ENCODE measurements around the gene MTHFSD. TPM values are rescaled to one million over a fixed set of nuclear protein-coding genes. Genes with fewer than 3 reads are reported as not detected.

MTHFSD gene
- total and polyA plus RNA-seq, 2 experiments from 2014 or later, result 11.5 to 21.5 TPM

DNA sequence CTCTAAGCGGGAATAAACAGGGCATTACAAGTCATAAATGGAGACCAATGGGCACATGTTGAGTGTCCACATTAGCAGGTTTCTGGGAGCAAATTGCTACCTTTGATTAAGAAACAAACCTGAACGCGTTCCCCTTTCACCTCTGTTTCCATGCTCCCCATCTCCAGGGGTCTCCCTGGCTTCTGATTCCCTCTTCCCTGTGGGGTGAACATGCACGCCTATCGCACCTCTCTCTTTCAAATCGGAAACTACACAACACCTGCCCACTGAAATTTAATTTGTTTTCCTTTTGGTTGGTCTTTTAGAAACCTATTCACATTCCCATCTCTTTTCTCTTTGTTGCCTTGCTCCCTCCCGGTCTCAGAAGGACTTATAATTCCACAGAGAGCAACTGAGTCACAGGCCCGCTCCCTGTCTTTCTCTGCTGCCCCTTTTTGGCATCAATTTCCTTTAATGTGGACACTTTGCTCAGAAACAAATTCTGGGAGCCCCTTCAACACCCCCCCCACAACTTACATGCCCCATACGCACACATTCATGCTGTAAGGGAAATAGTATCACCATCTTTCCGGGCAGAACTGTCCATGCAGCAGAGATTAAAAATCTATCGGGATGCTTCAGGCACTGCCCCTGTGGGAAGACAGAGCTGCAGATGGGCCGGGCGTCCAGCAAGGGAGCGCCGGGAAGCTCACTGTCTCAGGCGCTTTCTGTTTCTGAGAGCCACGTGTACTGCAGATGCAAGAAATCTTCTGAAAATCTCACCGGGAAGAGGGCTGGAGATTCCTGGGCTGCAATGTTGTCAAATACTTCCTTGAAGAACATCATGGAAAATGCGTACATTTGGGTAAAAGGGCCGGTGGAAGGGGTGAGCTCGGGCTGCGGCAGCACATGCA is 51.9 kb downstream of the MTHFSD start:
- Histone ChIP-seq H3K4me2 (peak overlapping the region; percentile 89), H3K9me3 (ENCODE audit: low read depth) (no peaks in the 10 kb centered on the region), H3K4me3 (no peak overlapping the region), H4K20me1 (ENCODE audit: insufficient read depth, poor library complexity, severe bottlenecking) (no peaks in the 10 kb centered on the region), H3K27ac (peak overlapping the region; percentile 99), H2AFZ (no peak overlapping the region), H3K4me1 (ENCODE audit: insufficient read depth) (peaks cover 29% of the 10 kb centered on the region), H3K36me3 (replicated peaks; ENCODE audit: insufficient read depth, low read depth) (no peaks in the 10 kb centered on the region), H3K9me2 (replicated peaks; ENCODE audit: insufficient read depth) (no peaks in the 10 kb centered on the region), H3K79me2 (peaks cover 97% of the 10 kb centered on the region), H3K27me3 (peaks cover 97% of the 10 kb centered on the region)
- TF ChIP-seq EZH2phosphoT487 (IDR thresholded peaks at IDR 0.05; ENCODE audit: low read depth, severe bottlenecking, unreplicated experiment), result peak; percentile 2
- TF ChIP-seq EZH2 (IDR thresholded peaks at IDR 0.05; ENCODE audit: borderline replicate concordance), result peak; percentile 66
- no peak for TF ChIP-seq CTCF (IDR thresholded peaks at IDR 0.05; ENCODE audit: poor library complexity)
- 25% methylated on average over 22 of the region's 22 CpGs for WGBS (ENCODE audit: low lambda C conversion rate, missing lambda C conversion rate)
- no peak for DNase-seq (ENCODE audit: low spot score)

DNA sequence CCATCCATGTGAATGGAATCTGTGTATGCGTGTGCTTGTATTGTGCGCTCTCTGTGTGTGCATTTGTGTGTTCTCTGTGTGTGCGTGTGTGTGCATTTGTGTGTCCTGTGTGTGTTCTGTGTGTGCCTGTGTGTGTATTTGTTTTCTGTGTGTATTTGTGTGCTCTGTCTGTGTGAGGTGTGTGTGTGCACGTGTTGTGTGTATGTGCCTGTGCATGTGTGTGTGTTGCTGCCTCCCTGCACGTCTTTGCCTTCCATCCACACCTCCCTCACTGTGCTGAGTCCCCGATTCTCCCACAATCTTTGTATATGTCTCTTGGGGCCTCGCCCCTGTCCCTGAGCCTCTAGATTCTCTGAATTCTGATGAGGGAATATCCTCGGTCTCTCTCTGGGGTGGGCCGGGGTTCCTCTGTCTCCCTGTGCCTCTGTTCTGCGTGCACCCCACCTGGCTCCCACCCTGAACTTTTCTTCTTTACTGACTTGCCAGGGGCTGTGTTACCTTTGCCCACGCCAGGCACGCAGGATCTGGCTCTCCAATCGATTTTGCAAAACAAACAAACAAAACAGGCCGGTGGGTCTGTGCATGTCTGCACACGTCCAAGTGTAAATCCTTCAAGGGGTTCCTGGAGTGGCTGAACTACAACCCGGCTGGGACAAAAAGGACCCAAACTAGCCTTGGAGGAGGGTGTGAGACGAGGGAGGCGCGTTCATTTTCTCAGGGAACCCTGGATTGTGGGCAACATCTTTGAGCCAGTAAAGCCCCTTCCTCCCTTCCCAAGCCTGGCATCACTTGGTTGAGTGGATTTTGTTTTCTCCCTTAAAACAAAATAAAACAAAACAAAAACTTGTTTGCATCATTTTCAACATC is 52.8 kb downstream of the MTHFSD start:
- Histone ChIP-seq H3K9me3 (ENCODE audit: low read depth) (no peaks in the 10 kb centered on the region), H3K9me2 (replicated peaks; ENCODE audit: insufficient read depth) (no peaks in the 10 kb centered on the region), H3K4me2 (peak overlapping the region; percentile 89), H3K4me1 (ENCODE audit: insufficient read depth) (peaks cover 37% of the 10 kb centered on the region), H3K79me2 (peaks cover 95% of the 10 kb centered on the region), H3K36me3 (replicated peaks; ENCODE audit: insufficient read depth, low read depth) (no peaks in the 10 kb centered on the region), H2AFZ (no peak overlapping the region), H3K27me3 (peaks cover 97% of the 10 kb centered on the region), H3K4me3 (no peak overlapping the region), H4K20me1 (ENCODE audit: insufficient read depth, poor library complexity, severe bottlenecking) (no peaks in the 10 kb centered on the region), H3K27ac (peak overlapping the region; percentile 99)
- no peak for TF ChIP-seq CTCF (IDR thresholded peaks at IDR 0.05; ENCODE audit: poor library complexity)
- TF ChIP-seq EZH2phosphoT487 (IDR thresholded peaks at IDR 0.05; ENCODE audit: low read depth, severe bottlenecking, unreplicated experiment), result peak; percentile 19
- DNase-seq (ENCODE audit: low spot score), result no peak
- 24% methylated on average over 19 of the region's 19 CpGs for WGBS (ENCODE audit: low lambda C conversion rate, missing lambda C conversion rate)

DNA sequence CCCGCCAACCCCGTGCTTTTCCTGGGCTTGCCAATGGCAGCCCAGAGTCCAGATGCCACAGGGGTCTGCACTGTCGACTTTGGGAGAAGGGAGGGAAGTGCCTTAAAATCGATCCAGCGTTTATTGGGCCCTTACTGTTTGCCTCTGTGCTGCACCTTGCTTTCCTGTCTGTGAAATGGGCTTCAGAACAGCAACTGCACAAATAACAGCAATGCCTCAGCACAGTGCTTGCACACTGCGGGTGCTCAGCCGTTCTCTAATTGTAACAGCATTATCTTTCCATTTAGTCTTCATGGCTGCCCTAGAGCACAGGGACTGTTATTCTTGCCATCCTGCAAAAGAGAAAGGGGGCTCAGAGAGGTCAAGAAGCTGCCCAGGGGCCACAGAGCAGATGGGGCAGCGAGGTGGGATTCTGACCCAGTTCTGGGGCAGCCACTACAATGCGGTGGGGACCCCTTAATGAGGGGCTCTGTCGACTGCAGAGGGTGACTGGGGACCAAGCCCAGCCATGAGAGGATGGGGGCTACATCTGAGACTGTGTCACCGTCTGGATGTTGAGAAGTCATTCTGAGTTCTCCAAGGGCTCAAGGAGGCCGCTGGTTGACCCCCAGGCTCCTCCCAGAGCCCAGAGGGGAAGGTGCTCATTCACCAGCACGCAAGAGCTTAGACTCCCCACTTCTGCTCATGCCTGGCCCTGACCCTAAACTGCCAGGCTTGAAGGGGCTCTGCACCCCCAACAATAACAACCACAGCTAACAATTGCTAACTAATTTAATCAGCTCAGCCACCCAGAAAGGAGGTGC is 54.1 kb downstream of the MTHFSD start:
- TF ChIP-seq EZH2 (IDR thresholded peaks at IDR 0.05; ENCODE audit: borderline replicate concordance) (no peak), CTCF (IDR thresholded peaks at IDR 0.05; ENCODE audit: poor library complexity) (no peak), EZH2phosphoT487 (IDR thresholded peaks at IDR 0.05; ENCODE audit: low read depth, severe bottlenecking, unreplicated experiment) (no peak)
- no peaks in the 10 kb centered on the region for H3K9me3 ChIP-seq (ENCODE audit: low read depth)
- DNase-seq (ENCODE audit: low spot score), result no peak
- H3K27ac ChIP-seq, result peak overlapping the region; percentile 83
- H3K9me2 ChIP-seq (replicated peaks; ENCODE audit: insufficient read depth), result no peaks in the 10 kb centered on the region
- H4K20me1 ChIP-seq (ENCODE audit: insufficient read depth, poor library complexity, severe bottlenecking), result no peaks in the 10 kb centered on the region
- peak overlapping the region; percentile 89 for H3K4me2 ChIP-seq
- WGBS (ENCODE audit: low lambda C conversion rate, missing lambda C conversion rate), result 27% methylated on average over 13 of the region's 13 CpGs
- peaks cover 97% of the 10 kb centered on the region for H3K27me3 ChIP-seq
- H3K4me3 ChIP-seq, result no peak overlapping the region
- no peaks in the 10 kb centered on the region for H3K36me3 ChIP-seq (replicated peaks; ENCODE audit: insufficient read depth, low read depth)
- peaks cover 94% of the 10 kb centered on the region for H3K79me2 ChIP-seq
- peaks cover 38% of the 10 kb centered on the region for H3K4me1 ChIP-seq (ENCODE audit: insufficient read depth)
- no peak overlapping the region for H2AFZ ChIP-seq
